ENCODE data around the gene EGLN2.
"Not testable (repeated sequence)": the region's sequence is repeated elsewhere in the genome, so short reads cannot be mapped to it uniquely, and the experiment has no call there.

DNA sequence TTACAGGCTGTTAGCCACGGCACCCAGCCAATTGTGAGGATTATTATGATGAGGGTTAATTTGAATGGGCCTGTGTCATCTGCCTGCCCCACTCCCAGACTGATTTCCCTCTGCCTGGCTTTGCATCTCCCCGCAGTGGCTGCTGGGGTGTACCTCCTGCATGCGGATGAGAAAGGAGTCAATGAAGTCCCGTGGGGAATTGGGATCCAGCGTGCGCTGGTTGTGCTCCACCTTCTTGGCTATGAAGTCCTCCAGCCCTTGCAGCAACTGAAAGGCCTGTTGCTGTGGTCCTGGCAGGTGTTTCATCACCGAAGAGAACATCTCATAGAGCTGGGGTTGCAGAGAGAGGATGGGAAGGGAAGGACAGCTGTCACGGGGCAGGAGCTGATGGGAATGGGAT lies 47.7 kb downstream of the EGLN2 start:
- TF ChIP-seq, protein P1, sequence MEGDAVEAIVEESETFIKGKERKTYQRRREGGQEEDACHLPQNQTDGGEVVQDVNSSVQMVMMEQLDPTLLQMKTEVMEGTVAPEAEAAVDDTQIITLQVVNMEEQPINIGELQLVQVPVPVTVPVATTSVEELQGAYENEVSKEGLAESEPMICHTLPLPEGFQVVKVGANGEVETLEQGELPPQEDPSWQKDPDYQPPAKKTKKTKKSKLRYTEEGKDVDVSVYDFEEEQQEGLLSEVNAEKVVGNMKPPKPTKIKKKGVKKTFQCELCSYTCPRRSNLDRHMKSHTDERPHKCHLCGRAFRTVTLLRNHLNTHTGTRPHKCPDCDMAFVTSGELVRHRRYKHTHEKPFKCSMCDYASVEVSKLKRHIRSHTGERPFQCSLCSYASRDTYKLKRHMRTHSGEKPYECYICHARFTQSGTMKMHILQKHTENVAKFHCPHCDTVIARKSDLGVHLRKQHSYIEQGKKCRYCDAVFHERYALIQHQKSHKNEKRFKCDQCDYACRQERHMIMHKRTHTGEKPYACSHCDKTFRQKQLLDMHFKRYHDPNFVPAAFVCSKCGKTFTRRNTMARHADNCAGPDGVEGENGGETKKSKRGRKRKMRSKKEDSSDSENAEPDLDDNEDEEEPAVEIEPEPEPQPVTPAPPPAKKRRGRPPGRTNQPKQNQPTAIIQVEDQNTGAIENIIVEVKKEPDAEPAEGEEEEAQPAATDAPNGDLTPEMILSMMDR (tag by site-specific recombination; IDR thresholded peaks at IDR 0.05): not testable (repeated sequence)
- TF ChIP-seq ZNF211 (tag by site-specific recombination; IDR thresholded peaks at IDR 0.05; ENCODE audit: low read depth); ZFP3 (tag by site-specific recombination; IDR thresholded peaks at IDR 0.05; ENCODE audit: low read depth); ZSCAN23 (tag by site-specific recombination; IDR thresholded peaks at IDR 0.05): not testable (repeated sequence)
- TF ChIP-seq, protein P2, sequence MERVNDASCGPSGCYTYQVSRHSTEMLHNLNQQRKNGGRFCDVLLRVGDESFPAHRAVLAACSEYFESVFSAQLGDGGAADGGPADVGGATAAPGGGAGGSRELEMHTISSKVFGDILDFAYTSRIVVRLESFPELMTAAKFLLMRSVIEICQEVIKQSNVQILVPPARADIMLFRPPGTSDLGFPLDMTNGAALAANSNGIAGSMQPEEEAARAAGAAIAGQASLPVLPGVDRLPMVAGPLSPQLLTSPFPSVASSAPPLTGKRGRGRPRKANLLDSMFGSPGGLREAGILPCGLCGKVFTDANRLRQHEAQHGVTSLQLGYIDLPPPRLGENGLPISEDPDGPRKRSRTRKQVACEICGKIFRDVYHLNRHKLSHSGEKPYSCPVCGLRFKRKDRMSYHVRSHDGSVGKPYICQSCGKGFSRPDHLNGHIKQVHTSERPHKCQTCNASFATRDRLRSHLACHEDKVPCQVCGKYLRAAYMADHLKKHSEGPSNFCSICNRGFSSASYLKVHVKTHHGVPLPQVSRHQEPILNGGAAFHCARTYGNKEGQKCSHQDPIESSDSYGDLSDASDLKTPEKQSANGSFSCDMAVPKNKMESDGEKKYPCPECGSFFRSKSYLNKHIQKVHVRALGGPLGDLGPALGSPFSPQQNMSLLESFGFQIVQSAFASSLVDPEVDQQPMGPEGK (tag by site-specific recombination; IDR thresholded peaks at IDR 0.05): not testable (repeated sequence)
